ENCODE measurements around the gene RAB33A.
A peak's percentile ranks its signal among the peaks of the same experiment; 100 is the strongest.
"Not testable (repeated sequence)": the region's sequence is repeated elsewhere in the genome, so short reads cannot be mapped to it uniquely, and the experiment has no call there.

The RAB33A gene

GRCh38 chrX:130173190-130173895 is 1.6 kb downstream of the RAB33A start:
- DNase-seq, result no peak

DNA sequence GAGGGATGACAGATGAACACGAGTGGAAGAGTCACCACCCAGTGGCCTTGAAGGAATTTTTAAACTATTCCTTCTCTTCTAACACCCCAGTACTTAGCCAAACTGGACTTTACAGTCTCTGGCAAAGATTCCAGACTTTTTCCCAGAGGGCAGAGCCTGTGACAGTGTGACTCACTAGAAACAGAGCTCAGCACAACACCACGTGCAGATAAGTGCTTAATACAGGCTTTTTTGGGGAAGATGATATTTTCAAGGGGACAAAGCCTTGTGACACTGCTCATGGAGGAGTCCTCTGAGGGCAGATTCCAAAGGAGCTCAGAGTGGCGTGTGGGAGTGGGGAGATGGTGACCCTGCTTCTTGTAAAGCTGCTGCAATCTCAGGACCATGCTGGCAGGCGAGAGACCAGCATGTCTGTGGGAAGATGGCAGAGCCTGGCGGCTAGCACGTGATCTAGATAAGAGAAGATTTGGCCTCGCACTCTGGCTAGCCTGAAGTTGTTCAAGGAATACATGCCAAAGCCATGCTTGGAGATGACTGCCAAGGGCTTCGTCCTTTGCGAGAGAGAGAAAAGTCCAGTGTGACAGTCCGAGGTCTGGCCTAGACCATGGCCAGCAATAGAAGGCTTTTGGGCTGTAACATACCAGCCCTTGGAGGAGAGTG is 2.4 kb downstream of the RAB33A start:
- no peak for DNase-seq

- no peak for DNase-seq
Observed at GRCh38 chrX:130174937-130175336, 3.2 kb downstream of the RAB33A start.

- no peak for DNase-seq
Observed at GRCh38 chrX:130176354-130176776, 4.6 kb downstream of the RAB33A start.

- no peak for DNase-seq
Observed at GRCh38 chrX:130176942-130177341, 5.2 kb downstream of the RAB33A start.

- DNase-seq, result no peak
Observed at GRCh38 chrX:130179170-130179569, 7.4 kb downstream of the RAB33A start.

DNA sequence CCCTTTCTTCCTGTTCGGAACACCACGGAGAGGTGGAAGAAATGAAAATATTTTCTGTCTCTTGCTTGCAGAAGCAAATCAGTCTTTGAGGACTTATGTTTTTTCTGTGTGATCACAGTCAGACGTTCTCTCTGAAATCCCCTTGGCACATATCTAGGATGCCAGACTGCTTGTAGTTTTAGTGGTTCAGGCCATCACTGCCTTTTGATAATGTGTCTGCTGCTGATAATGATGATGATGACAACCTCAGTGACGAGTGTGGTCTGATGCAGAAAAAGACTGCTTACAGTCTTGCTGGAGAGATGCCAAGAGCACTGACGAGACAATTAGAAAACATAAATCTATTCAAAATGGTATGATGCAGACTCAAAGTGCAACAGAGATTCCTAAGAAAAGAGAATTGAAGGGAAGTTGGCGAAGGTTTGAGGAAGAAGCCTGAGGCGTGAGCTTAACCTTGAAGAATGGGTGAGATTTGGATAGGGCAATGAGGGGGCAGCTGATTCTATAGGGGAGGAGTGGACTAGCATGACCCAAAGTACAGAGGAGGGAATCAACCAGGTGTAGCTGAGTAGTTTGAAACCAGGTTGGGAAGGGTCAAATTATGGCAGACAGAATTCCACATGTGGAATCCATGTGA is 7.9 kb downstream of the RAB33A start:
- no peak for DNase-seq

- DNase-seq, result no peak
Observed at GRCh38 chrX:130184168-130184567, 12.4 kb downstream of the RAB33A start.

DNA sequence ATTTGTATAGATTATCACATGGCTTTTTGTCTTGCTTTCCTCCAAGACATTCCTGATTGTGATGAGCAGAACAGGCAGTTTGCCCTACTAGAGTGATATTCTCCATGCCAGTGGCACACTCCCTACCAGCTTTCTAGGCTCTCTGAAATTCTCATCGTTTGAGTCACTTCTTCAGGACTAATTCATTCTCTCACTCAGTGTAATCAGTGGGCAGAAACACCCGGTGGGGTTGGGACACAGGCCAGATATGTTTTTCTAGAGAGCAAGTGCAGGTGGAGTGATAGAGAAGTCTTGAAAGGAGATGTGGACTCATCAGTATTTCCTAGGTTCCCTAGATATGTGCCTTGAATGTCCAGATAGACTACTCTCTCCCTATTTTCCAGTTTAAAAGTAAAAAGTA is 13.1 kb downstream of the RAB33A start:
- no peak for DNase-seq

- no peak for DNase-seq
Observed at GRCh38 chrX:130186651-130187050, 14.9 kb downstream of the RAB33A start.

DNA sequence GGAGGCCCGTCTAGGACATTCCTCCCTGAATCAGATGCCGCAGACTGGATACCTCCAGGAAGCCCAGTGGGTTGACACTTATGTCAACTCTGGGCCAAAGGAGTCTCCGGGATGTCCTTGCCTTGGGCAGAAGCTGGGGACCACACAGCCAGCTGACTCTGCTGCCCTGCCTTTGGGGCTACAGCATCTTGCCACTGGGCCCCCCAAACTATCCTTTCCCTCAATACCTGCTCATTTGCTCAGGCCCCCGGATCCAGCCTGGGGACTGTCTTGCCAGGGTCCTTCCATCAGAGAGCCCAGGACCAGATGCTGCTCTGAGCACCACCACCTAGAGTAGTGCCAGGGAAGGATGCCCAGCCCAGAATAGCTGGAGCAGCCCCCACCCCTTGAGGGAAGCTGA is 19.0 kb downstream of the RAB33A start:
- DNase-seq, result no peak

DNA sequence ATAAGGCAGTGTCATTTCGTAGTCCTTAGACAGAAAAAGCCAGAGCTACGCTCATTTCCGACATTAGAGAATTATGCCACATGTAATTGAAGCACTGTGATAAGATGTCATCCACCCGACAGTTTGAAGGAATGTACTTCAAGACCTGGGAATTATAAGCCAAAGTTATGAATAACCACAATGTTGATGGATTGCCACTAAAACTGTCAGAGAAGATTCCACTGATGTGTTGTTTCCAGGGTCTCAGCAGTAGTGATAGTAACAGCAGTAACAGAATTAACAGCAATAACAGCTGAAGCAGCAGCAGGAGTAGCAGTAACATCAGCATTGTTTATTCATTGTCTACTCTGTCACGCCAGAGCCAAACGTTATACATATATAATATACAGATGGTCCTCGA is 24.7 kb downstream of the RAB33A start:
- no peak for DNase-seq

GRCh38 chrX:130197464-130197863 is 25.7 kb downstream of the RAB33A start:
- no peak for DNase-seq

DNA sequence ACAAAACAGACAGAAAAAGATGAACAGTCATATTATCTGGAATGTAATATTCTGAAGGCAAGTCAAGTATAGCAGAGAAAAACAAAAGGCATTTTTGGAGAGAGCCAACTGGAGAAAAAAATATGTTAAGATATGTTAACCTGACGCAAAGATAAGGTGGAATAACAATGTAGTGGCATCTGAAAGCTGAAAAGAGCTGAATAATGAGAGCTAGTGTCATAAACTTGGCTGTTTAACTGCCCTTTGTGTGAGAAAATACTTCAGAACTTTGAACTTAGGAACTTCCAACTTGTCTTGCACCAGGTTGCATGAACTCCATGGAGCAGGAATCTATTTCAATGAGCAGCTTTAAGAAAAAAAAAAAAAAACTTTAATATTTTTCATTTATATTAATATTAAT is 32.9 kb downstream of the RAB33A start:
- no peak for DNase-seq

DNA sequence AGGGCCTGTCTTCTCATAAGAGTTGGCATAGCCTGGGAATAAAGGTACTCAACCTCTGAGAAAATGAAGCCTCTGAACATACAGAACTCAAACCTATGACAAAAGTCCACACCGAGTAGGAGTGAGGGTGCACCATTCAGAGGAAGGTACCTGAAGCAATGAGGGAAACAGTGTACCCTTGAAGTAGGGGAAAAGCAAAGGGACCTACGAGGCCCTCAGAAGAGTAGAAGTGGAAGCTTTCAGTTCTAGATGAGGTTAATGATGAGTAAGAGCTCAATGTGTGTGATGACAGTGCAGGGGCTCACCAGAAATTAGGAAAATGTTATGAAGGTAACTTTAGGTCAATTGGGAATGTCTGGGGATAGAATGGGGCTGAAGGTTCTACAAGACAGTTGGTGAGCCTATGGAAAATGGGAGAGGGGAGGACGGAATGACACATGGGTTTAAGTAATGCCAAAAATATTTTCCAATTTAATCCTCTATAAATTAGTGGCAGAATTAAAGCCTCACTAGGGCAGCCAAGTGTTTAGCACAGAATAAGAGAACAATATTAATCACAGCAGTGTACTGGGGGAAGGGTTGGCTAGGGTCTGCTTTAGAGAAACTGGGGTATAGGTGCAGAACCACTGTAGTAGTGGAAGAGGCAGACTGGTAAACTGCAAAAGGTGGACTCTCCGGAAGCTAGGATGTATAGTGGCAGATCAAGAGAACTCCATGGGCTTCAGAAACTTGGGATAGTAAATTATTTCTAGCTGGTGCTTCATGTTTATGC is 39.8 kb downstream of the RAB33A start:
- DNase-seq, result no peak

DNA sequence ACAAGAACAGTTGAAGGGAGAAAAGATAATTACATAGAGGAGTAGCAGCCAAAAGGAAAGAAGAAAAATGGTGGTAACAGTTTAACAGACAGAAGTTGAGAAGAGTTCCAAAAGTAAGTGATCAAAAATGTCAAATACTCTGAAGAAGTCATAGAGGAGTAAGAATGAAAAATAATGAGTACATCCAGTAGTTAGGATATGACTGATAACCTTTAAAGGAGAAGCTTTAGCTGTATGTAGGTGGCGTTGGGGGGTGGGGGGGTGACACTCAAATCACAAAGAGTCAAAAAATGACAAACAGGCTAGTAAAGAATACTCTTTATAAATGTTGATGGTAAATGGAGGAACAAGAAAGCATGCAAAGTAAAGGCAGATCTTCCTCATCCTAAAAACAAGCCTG is 40.6 kb downstream of the RAB33A start:
- DNase-seq, result no peak

GRCh38 chrX:130213376-130213775 is 41.6 kb downstream of the RAB33A start:
- DNase-seq, result no peak

- DNase-seq, result peak; percentile 2 to 32
Observed at GRCh38 chrX:130216320-130216719, 44.6 kb downstream of the RAB33A start.

GRCh38 chrX:130224810-130225209 is 53.0 kb downstream of the RAB33A start:
- DNase-seq, result no peak

GRCh38 chrX:130228871-130229270 is 57.1 kb downstream of the RAB33A start:
- DNase-seq, result no peak

DNA sequence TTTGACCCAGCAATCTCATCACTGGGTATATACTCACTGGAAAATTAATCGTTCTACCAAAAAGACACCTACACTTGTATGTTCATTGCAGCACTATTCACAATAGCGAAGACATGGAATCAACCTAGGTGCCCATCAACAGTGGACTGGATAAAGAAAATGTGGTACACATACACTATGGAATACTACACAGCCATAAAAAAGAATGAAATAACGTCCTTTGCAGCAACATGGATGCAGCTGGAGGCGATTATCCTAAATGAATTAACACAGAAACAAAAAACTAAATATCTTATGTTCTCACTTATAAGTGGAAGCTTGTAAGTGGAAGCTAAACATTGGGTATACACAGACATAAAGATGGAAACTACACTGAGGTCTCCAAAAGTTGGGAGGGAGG is 59.4 kb downstream of the RAB33A start:
- DNase-seq, result not testable (repeated sequence)
